Kasumi-1 (cell line): ENCODE measurements around the gene EDNRB.
"Not testable (repeated sequence)": the region's sequence is repeated elsewhere in the genome, so short reads cannot be mapped to it uniquely, and the experiment has no call there.

Experiments used
- DNase-seq, 2 experiments: peaks; one replicate each; lab custom pipeline; 2025; lab: John Stamatoyannopoulos, UW

EDNRB gene

GRCh38 chr13:77896977-77897376, 21.7 kb downstream of the EDNRB start:
- DNase-seq = no peak

DNA sequence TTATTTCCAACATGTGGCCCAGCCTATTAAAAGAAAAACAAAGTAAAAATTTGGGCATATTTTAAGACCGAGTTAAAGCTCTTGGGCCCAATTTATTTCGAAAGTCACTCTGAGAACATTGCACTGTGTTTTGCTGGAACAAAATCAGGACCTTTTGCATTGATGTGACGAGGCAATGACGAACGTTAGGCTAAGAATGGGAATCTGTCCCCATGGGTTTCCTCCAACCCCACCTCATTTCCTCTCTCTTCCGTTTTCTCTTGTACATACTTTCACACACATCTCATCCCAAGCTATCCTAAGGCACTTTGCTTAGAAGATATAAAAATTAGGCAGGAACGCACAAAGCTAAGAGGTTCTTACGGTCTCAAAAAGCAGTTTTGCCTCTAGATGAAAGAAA, 22.1 kb downstream of the EDNRB start:
- no peak for DNase-seq

- DNase-seq = no peak
Observed at GRCh38 chr13:77894743-77895142, 23.9 kb downstream of the EDNRB start.

DNA sequence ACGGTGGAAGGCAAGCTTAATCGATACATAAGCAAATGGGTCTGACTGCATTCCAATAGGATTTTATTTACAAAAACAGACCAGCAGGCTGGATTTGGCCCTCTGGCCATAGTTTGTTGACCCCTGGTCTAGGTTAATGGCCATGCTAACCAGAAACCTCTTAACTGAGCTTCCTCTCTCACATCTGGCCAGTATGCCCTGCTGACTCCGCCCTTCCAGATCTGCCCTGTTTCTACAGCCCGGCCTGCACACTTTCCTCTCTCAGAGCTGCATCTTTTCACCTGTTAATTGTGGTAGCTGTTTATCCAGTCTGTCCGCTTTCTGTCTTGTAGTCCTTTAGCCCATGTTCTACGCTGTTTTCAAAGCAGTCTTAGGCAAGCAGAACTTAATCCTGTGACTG, 25.6 kb downstream of the EDNRB start:
- DNase-seq = no peak

DNA sequence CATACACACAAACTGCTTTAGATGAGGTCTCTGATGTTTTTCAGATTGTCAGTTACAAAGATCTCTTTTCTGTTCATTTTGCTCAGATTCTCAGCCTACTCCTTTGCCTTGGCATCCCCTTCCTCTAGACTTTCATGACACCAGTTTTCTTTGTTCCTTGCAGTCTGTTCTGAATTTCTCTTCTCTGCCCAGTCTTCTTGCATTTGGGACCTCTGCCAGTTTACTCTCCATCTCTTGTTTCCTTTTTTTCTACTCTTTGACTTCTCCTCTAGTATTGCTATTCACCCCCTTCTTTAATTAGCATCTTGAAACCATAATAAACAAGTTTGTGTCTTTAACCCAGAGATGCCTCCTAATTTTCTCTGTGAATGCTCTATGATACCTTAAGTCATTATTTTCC, 26.1 kb downstream of the EDNRB start:
- DNase-seq = no peak

- no peak for DNase-seq
Observed at GRCh38 chr13:77891486-77891885, 27.1 kb downstream of the EDNRB start.

DNA sequence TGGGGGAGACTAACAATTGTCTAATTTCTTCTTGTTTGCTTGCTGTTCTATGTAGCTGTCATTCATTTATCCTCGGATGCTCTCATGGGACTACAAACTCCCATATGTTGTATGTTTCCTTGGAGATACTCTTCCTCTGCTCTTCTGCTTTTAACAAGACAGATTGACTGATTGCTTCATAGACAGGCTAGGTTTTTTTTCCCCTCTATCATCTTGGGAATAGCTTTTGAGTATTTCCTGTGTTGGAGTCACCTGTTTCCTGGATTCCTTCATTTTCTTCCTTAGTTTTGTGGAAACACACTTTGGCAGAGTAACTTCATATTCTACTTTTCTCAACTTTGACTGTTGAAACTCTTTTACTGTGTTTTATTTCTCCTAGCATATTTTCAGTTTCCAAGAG, 27.6 kb downstream of the EDNRB start:
- DNase-seq = no peak

DNA sequence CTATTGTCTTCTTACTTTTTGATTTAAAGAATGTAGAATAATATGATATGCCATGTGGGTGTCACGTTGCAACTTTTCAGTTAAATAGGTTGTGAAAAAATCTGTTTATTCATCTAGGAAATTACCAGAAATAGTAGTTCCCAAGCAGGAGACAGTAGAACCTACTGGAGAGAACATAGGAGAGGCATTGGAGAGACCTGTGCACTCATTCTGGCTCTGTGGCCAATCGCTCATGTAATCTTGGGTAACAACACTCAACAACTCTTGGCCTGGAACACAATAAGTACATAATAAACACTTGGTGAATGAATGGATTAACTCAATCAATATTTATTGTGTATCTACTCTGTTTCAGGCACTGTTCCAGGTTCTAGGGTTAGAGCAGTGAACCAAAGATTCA, 35.3 kb downstream of the EDNRB start:
- no peak for DNase-seq

- no peak for DNase-seq
Observed at GRCh38 chr13:77878190-77878589, 40.4 kb downstream of the EDNRB start.

DNA sequence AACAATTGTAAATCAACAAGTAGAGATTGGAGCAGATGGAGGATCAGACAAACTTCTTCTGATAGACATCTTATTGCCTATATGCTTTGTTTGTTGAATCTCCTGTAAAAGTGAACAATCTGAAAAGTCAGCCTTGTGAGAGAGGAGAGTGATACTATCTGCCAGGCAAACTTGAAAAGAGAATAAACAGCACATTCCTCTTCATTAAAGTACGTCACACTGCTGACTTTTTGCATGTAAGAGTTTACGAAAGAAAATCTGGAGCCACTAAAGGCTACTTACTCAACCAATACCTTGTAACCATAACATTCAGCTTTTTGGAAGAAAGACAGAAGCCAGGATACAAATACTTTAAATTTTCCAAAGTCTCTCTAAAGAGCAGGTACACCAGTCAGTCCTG, 42.5 kb downstream of the EDNRB start:
- no peak for DNase-seq

- no peak for DNase-seq
Observed at GRCh38 chr13:77874406-77874805, 44.2 kb downstream of the EDNRB start.

- no peak for DNase-seq
Observed at GRCh38 chr13:77872995-77873394, 45.6 kb downstream of the EDNRB start.

GRCh38 chr13:77871596-77871995, 47.0 kb downstream of the EDNRB start:
- no peak for DNase-seq

DNA sequence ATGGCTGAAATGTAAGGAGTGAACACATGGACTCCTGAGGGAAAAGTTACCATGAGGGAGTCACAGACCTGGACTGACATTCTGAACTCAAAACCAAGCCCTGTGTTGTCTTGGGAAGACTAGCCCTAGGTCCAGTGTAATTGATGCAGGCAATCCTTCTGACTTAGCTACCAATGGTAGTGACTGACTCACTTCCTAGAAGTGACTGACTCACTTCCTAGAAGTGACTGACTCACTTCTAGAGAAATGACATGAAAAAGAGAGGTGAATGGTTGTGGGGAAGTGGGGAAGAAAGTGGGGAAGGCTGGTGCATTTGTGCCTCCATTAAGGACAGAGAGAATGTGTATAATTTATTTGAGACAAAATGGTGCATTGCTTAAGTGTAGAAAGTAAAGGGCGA, 49.9 kb downstream of the EDNRB start:
- DNase-seq = no peak

DNA sequence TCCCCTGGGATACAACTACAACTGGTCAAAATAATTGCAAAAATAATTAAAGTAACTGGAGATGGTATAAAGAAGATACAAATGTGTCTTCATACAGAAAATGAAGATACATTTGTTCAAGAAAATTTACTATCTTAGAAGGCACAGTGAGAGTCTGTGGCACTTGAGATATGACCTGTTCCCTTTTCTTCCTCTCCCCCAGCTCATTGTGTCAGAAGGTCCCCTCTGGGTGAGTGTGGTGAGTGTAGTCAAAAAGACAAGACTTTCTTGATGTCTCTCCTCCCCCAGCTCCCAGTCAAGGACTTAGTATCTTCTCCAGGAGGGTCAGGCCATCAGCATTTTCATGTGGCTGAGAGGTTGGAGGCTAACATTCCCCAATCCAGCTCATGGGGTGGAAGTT, 51.7 kb downstream of the EDNRB start:
- no peak for DNase-seq

GRCh38 chr13:77865622-77866021, 53.0 kb downstream of the EDNRB start:
- no peak for DNase-seq

DNA sequence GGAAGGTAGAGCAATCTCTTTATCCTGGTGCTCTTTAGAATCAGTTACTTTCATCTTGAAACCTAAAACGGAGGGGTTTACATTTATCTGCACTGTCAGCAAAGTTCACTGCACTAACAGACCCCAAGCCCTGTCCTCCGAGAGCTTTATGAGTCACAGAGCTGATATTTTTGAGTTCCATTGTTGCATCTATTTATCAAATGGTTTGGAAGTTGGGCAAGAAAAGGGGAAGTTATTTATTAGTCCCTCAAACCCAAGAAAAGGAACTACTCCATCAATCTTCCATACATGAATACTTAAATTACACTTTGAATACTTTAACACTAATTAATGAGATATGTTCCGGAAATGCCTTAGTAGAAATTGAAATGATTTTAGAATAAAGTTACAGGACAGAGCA, 55.5 kb downstream of the EDNRB start:
- DNase-seq = peak; percentile 7 to 10

GRCh38 chr13:77861741-77862140, 56.9 kb downstream of the EDNRB start:
- no peak for DNase-seq

GRCh38 chr13:77860507-77860981, 58.1 kb downstream of the EDNRB start:
- peak; percentile 25 to 61 for DNase-seq

- no peak for DNase-seq
Observed at GRCh38 chr13:77859450-77859849, 59.2 kb downstream of the EDNRB start.

- DNase-seq = no peak
Observed at GRCh38 chr13:77857531-77858209, 61.0 kb downstream of the EDNRB start.

GRCh38 chr13:77853703-77854102, 64.9 kb downstream of the EDNRB start:
- no peak for DNase-seq

- not testable (repeated sequence) for DNase-seq
Observed at GRCh38 chr13:77848050-77848449, 70.6 kb downstream of the EDNRB start.

- no peak for DNase-seq
Observed at GRCh38 chr13:77846173-77846572, 72.5 kb downstream of the EDNRB start.
